RWPE1 (cell line): ENCODE results near the gene EPB41L4A.
A peak's percentile ranks its signal among the peaks of the same experiment; 100 is the strongest.
"Not testable (repeated sequence)": the region's sequence is repeated elsewhere in the genome, so short reads cannot be mapped to it uniquely, and the experiment has no call there.

Source experiments
- CTCF ChIA-PET: fragments of 350-600 bp; sonication (Branson Sonifier 250); formaldehyde crosslinking; extraction: SDS; loops from one replicate; lab custom pipeline; 2021; lab: Yijun Ruan, JAX
- POLR2A ChIA-PET: fragments of 400-600 bp; formaldehyde crosslinking; extraction: SDS; loops from one replicate; lab custom pipeline; 2020; ENCODE audit warnings: antibody characterized with exemption; ENCODE audit not compliant: low non-redundant PET; lab: Yijun Ruan, JAX
- DNase-seq: peaks from one replicate; pipeline ENCODE4 v3.0.0; 2012; ENCODE audit warnings: low spot score
- H3K27ac ChIP-seq: fragments of 450-650 bp; 2 replicates; pipeline ENCODE4 v1.5.1; 2017
- CTCF ChIP-seq: fragments of 450-650 bp; conservative IDR thresholded peaks from 2 replicates; pipeline ENCODE4 v1.5.1; 2017; ENCODE audit warnings: low read depth, mild to moderate bottlenecking

The EPB41L4A gene

GRCh38 chr5:112230606-112231005, 188.5 kb downstream of the EPB41L4A start:
- ChIA-PET POLR2A (no interaction called here), CTCF (interaction anchor here (1.0 kb wide), 1 partner anchor 20 kb away, joined by 4 read pairs; no protein-coding TSS in a partner anchor)
- no peak for DNase-seq
- TF ChIP-seq CTCF: no peak
- H3K27ac ChIP-seq: no peak overlapping the region

GRCh38 chr5:112228667-112229066, 190.4 kb downstream of the EPB41L4A start:
- H3K27ac ChIP-seq: peak overlapping the region; percentile 74
- ChIA-PET POLR2A (no interaction called here), CTCF (interaction anchor here (0.6 to 0.9 kb wide), 3 partner anchors 58 to 192 kb away, joined by 3 to 4 read pairs (median 3); no protein-coding TSS in a partner anchor)
- TF ChIP-seq CTCF: no peak
- peak; percentile 95 for DNase-seq

- CTCF ChIA-PET: interaction anchor here (0.5 to 0.7 kb wide), 4 partner anchors 16 to 1374 kb away, joined by 3 read pairs; no protein-coding TSS in a partner anchor
- H3K27ac ChIP-seq: peak overlapping the region; percentile 74
- DNase-seq: no peak
- no peak for TF ChIP-seq CTCF
- POLR2A ChIA-PET: no interaction called here
Measured at GRCh38 chr5:112227911-112228631, 191.0 kb downstream of the EPB41L4A start.

DNA sequence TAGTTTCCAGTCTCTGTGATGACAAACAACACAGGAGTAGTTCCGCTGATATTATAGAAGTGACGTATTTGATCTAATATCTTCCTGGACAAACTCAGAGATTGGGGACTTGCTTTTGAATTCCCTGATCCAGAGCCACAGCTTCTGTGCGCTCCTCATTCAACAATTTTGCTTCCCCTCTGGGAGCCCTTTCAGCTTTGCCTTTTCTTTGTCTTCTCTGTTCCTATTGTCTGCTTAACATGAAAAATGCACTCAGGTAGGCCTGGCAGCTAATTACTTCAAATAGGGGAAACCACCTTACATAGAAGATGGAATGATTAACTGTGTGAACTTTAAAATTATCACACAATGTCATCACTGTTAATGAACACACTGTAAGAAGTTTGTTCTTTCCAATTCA, 192.9 kb downstream of the EPB41L4A start:
- no peak for DNase-seq
- no peak for TF ChIP-seq CTCF
- H3K27ac ChIP-seq: no peak overlapping the region
- POLR2A ChIA-PET: no interaction called here
- CTCF ChIA-PET: no interaction called here

DNA sequence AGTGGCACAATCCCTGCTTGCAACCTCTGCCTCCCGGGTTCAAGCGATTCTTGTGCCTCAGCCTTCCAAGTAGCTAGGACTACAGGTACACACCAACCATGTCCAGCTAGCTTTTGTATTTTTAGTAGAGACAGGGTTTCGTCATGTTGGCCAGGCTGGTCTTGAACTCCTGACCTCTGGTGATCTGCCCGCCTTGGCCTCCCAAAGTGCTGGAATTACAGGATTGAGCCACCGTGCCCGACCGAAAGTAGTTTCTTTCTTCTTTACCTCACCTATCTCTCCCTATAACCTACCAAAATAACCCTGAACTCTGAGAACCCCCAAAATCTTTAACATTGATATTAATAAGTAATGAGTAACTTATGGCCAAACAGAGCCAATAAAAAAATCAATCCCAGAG, 196.1 kb downstream of the EPB41L4A start:
- CTCF ChIA-PET: interaction anchor here (0.7 kb wide), 1 partner anchor 128 kb away, joined by 3 read pairs; no protein-coding TSS in a partner anchor

GRCh38 chr5:112221128-112221527, 197.9 kb downstream of the EPB41L4A start:
- ChIA-PET POLR2A (no interaction called here), CTCF (interaction anchor here (0.7 to 1.5 kb wide), 2 partner anchors 9 to 137 kb away, joined by 3 read pairs; no protein-coding TSS in a partner anchor)
- no peak overlapping the region for H3K27ac ChIP-seq
- TF ChIP-seq CTCF: no peak
- no peak for DNase-seq

More for the DNA sequence above, 196.1 kb downstream of the EPB41L4A start:
- POLR2A ChIA-PET, DNase-seq: not testable (repeated sequence)
- H3K27ac ChIP-seq: peak overlapping the region; percentile 9; the same call in 1 of the 2 replicates

GRCh38 chr5:112219000-112219399, 200.1 kb downstream of the EPB41L4A start:
- no peak for TF ChIP-seq CTCF
- POLR2A ChIA-PET: no interaction called here
- peak overlapping the region; percentile 47; the same call in 1 of the 2 replicates for H3K27ac ChIP-seq
- DNase-seq: no peak
- CTCF ChIA-PET: interaction anchor here (1.1 kb wide), 1 partner anchor 205 kb away, joined by 3 read pairs; no protein-coding TSS in a partner anchor
